GM18868 (cell line): Measurements from ENCODE around the gene KANK2.
"Not testable (repeated sequence)": the region's sequence is repeated elsewhere in the genome, so short reads cannot be mapped to it uniquely, and the experiment has no call there.

ENCODE experiments used
- ATAC-seq: cut with Tn5 transposase; IDR thresholded peaks from one replicate; pipeline ENCODE4 v1.9.1; 2021; ENCODE audit warnings: mild to moderate bottlenecking, moderate library complexity; ENCODE audit not compliant: unreplicated experiment

Gene KANK2

DNA sequence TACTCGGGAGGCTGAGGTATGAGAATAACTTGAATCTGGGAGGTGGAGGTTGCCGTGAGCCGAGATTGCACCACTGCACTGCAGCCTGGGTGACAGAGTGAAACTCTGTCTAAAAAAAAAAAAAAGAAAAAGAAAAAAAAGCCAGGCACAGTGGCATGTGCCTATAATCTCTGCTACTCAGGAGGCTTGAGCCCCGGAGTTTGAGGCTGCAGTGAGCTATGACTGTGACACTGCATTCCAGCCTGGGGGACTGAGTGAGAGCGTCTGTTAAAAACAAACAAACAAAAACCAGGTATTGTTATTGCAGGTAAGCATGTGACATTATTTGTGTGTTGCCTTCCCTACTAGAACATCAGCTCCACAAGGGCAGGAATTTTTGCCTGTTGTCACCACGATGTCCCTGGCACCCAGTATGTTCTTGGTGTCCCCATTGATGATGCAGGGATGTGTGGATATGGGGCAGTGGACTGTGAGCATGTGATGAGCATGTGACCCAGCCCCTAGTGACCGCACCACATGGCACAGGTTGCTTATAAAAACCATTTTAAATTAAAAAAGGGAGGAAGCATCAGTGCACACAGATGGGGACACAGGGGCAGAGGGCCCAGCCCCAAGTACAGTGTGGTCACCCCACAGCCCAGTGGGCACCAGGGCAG, 1.6 kb upstream of the KANK2 start:
- no peak for ATAC-seq

DNA sequence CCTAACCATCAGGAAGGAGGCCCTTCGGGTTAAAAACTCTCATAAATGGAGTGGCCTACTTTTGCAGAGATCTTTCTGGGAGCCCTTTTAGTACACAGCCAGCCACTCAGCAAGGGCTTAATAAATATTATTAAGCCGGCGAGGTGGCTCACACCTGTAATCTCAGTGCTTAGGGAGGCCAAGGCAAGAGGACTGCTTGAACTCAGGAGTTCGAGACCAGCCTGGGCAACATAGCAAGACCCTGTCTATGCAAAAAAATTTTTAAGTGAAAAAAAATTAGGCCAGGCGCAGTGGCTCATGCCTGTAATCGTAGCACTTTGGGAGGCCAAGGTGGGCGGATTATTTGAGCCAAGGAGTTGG, 810 bp upstream of the KANK2 start:
- no peak for ATAC-seq

DNA sequence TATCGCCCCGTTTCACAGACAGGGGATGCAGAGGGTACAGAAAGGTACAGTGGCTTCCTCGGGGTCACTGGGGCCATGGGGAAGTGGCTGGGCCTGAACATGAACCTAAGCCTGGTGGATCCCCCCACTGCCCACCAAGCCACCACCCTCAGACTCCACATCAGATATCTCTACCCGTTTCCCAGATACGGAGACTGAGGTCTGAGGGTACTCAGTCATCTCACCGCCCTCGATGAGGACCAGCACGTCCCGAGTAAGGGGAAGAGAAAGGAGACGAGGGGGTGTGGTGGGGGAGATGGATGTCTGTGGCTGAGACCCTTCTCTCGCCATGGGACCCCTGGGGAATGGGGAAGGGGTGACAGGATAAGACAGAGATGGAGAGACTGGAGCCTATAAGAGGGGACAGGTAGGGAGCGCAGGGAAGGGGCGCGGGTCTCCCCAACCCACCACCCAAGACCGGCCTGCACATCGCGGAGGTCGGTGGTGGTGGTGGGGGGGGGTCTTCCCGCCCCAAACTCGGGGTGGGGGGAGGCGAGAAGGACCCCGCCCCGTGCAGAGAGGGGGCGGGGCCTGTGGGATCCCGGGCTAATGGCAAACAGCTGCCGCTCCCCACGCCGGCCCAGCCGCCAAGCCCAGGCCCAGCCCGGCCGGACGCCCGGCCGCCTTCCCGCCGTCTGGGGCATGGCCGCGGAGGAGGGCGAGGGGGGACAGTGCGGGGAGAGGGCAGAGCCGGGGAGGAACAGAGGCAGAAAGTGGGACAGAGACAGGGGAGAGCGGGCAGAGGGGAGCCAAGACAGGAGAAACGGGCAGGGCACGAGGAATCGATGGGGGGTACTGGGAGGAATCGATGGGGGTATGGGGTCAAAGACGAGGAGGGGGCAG, 698 bp downstream of the KANK2 start:
- no peak for ATAC-seq

DNA sequence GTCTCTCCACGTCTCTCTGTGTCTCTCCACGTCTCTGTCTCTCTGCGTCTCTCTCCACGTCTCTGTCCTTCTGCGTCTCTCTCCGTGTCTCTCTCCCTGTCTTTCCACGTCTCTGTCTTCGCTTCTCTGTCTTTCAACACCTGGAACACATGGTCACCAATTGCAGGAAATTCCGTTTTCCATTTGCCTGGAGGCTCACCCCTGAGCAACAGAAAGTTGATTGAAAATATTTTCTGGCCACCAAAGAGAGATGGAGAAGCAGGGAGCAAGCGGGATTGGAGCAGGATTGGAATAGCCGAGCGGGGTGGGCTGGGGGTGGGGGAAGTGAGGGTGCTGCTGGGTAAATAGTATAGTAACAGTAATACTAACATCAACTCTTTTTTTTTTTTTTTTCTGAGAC, 1.7 kb downstream of the KANK2 start:
- ATAC-seq: no peak

DNA sequence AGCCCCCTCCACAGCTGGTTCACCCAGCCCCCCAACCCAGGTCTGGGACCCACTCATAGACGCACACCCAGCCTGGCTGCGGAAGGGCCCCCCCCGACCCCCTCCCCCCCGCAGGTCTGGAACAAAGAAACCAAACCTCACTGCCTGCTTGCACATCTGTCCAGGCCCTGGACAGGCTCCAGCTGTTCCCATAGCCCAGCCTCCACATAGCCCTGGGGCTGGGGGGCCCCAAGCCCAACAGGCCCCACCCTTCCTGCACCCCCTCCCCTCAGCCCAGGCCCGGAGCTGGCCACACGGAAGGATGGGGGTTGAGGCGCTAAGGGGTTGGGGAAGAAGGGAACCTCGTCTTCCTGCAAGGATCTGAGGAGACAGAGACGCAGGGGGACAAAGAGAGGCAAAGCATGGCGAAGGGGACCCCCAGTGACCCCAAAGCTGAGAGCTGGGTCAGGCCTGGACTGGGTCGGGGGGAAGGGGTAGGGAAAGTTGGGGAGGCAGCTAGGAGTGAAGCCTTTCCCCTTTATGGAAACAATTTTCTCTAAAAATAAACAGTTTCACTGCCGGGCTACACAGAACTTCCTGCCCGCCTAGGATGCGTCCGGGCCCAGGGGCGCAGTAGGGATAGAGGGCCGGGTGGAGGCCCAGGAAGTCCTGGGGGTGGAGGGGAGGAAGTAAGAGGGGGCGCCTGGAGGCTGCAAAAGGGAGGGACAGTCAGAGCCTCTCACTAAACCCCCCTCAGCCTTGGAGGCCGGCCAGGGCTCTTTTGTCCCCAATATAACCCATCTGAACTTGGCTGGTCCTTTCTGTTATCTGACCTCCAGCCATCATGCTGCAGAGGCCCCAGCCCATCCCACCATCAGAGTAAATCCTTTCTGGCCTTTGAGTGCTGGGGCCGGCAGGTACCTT, 2.4 kb downstream of the KANK2 start:
- ATAC-seq: no peak

DNA sequence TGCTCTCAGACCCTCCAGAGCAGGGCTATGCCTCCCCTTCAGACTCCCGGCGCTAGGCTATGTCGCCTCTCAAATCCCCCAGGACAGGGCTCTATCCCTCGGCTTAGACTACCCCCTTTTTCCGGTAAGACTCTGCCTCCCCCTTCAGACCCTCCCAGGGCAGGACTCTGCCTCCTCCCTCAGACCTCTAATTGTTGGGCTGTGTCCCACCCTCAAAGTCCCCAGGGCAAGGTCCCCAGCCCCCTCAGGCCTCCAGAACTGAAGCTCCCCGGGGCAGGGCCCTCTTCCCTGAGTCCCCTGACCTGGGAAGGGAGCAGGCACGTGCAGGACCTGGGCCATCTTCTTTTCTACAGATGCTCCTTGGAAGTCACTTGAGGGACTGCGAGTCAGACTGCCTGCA, 3.2 kb downstream of the KANK2 start:
- ATAC-seq: no peak

DNA sequence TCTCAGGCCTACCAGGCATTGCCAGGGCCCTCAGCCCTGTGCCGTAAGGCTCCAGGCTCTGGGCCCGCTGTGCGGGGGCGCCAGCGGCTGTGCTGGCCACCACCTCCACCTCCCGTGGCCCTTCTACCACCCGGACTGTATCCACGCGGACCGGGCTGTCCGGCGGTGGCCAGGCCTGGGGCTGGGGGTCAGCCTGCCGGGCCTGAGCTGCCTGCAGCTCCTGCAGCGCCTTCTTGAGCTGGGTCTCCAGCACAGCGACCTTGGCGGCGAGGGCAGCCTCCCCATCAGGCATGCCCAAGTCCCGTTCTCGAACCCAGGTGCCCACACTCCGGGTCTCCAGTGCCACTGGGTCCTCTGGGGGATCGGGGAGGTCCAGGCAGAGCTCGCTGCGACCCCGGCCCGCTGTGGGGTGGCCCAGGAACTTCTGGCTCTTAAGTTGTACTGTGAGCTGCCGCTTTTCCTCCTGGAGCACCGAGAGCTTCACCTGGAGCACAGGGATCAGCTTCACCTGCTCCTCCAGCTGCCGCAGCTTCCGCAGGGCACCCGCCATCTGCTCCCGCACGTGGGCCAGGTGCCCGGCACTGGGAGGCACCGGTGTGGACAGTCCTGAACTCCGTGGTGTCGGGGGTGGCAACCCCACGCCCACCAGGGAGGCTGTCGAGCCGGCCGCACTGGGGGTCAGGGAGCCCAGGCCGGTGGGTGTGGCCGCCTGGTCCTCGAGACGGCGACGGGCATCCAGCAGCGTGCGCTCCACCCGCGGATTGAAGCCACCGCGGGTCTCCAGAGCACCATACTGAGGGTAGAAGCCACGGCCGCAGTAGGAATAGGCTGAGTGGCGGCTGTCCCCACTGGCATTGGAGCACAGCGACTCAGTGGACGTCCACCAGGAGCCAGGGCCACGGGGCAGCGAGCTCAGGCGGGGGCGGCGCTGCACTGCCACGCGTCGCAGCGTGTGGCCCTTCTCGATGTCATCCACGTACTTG, 4.1 kb downstream of the KANK2 start:
- ATAC-seq: no peak

DNA sequence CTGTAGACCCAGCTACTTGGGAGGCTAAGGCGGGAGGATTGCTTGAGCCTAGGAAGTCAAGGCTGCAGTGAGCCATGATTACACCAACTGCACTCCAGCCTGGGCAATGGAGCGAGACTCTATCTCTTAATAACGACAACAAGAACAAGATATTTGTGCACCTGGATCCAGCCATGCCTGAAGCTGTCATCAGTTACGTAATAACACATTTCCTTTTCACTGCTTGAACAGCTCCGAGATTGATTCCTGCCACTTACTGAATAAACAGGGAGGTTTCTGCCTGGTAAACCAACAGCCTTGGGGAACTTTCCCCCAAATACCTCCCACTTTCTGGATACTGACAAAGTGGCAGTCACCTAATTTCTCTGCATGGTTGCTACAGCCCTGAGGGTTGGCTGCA, 5.4 kb downstream of the KANK2 start:
- ATAC-seq: no peak

DNA sequence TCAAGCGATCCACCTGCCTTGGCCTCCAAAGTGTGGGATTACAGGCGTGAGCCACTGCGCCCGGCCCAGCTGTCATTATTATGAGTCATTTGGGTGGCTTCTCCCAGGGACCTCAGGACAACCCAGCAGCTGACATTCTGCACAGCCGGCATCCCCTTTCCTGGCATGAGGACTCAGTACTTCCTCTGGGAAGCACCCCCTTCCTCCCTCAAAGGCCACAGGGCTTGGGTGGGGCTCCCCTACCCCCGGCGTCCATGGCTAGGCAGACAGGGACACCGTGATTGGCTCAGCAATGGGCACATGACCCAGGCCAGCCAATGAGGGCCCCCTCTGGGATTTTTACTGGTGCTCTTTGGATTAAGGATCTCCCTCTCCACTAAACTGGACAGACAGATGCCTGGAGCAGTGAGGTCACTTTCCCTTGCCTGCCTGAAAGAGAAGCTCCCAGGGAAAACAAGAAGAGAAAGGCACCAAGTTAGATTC, 6.0 kb downstream of the KANK2 start:
- ATAC-seq: no peak

DNA sequence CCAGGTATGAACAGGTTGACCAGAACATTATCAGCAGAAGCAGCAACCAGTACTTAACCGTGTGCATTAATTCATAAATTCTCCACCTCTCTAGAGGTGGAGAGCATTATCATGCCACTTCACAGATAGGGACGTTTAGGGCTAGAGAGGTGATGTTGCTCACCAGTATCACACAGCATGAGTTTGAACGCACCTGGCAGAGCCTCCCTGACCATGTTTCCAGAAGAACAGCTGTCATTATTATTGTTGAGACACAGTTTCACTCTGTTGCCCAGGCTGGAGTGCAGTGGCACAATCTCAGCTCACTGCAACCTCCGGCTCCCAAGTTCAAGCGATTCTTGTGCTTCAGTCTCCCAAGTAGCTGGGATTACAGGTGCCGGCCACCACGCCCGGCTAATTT, 6.8 kb downstream of the KANK2 start:
- ATAC-seq: no peak

DNA sequence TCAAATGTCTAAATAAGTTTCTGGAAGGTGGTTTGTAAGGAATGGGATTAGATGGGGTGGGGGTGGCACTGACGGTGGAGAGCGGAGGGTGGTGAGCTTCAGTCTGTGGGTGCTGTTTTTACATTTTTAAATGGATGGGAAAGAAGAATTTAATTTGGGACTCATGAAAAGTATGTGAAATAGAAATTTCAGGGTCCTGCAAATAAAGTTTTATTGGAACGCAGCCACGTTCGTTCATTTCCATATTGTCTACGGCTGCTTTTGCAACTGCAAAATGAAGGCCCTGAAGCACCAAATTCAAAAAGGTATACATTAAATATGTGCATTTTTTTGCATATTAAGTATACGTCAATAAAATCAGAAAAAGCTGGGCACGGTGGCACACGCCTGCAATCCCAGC, 9.9 kb downstream of the KANK2 start:
- ATAC-seq: no peak

DNA sequence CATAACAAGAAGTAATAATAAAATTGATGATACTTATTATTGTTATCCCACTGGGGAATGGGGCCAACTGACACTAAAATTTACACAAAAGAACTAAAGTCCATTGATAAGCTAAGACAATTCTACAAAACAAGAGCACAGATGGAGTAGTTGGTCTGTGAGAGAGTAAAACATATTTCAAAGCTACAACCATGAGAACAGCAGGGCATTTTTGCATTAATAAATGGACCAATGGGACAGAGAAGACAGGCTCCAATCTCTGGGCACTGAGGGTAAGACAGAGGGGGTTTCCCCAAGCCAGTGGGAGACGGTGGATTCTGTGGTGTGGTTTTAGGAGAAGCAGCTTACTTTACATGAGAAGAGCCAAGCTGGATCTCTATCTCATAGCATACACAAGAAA, 14.4 kb downstream of the KANK2 start:
- ATAC-seq: no peak

DNA sequence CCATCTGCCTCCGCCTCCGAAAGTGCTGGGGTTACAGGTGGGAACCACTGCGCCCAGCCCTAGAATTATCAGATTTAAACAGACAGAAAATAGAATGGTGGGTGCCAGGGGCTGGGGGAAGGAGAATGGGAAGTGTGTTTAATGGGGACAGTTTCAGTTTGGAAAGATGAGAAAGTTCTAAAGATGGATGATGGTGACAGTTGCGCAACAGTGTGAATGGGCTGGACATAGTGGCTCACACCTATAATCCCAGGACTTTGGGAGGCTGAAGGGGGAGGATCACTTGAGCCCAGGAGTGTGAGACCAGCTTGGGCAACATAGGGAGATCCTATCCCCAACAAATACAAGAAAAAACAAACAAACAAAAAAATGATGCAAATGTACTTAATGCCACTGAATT, 15.9 kb downstream of the KANK2 start:
- no peak for ATAC-seq

DNA sequence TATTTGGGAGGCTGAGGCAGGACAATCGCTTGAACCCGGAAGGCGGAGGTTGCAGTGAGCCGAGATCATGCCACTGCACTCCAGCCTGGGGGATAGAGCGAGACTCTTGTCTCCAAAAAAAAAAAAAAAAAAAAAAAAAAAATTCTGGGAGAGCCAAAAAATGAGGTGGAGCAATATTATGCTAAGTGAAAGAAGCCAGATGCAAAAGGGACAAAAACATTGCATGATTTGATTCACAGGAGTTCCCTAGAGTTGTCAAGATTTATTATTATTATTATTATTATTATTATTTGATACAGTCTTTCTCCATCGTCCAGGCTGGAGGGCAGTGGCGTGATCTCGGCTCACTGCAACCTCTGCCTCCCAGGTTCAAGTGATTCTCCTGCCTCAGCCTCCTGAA, 16.4 kb downstream of the KANK2 start:
- not testable (repeated sequence) for ATAC-seq

DNA sequence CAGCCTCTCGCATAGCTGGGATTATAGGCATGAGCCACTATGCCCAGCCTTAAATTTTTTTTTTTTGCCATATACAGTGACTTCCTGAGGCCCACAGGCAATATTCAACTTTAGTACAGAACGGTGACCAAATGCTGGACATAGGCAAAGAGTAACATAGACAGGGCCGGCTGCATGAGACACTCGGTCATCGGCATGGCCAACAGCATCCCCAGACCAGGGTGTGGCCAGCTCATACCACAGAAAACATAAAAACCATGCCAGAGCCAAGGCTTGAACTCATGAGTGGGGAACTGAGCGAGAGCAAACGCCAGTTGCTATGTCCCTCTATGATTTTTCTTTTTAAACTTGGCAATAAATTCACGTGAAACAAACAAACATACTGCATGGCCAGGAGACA, 17.0 kb downstream of the KANK2 start:
- ATAC-seq: no peak

DNA sequence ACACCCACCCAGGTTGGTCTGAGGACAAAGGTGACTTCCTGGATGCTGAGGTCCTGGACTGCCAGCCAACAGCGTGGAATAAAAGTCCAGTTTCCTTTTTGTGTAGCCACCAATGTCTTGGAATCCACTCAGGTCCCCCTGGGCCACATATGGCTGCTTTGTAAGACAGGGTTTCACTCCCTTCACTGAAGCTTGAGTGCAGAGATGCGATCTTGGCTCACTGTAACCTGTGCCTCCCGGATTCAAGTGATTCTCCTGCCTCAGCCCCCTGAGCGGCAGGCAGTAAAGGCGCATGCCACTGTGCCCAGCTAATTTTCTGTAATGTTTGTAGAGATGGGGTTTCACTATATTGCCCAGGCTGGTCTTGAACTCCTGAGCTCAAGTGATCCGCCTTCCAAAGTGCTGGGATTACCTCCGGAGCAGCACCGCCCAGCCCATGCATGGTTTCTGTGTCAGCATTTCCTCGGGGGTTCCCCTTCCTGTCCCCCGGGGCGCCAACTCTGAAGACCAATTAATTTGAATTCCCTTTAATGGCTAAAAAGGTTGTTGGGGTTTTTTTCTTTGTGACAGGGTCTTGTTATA, 17.5 kb downstream of the KANK2 start:
- no peak for ATAC-seq

DNA sequence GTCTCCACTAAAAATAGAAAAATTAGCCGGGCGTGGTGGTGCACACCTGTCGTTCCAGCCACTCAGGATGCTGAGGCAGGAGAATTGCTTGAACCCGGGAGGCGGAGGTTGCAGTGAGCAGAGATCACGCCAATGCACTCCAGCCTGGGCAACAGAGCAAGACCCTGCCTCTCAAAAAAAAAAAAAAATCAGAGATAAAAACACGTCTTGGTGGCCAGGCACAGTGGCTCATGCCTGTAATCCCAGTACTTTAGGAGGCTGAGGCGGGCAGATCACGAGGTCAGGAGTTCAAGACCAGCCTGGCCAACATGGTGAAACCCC, 18.2 kb downstream of the KANK2 start:
- ATAC-seq: not testable (repeated sequence)

DNA sequence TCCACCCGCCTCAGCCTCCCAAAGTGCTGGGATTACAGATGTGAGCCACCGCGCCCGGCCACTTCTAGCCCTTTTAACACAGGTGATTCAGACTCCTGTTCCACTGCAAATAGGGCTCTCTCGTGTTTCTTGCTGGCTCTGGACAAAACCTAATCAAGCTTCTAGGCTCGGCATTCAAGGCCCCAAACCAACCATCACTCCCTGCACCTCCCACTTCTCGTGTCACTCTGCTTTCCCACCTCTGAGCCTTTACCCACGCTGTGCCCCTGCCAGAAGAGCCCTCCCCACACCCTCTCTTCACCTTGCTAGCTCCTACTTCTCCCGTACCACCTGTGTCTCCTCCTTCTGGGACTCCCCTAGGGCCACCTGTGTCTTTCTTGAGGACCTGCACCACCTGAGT, 19.8 kb downstream of the KANK2 start:
- no peak for ATAC-seq

DNA sequence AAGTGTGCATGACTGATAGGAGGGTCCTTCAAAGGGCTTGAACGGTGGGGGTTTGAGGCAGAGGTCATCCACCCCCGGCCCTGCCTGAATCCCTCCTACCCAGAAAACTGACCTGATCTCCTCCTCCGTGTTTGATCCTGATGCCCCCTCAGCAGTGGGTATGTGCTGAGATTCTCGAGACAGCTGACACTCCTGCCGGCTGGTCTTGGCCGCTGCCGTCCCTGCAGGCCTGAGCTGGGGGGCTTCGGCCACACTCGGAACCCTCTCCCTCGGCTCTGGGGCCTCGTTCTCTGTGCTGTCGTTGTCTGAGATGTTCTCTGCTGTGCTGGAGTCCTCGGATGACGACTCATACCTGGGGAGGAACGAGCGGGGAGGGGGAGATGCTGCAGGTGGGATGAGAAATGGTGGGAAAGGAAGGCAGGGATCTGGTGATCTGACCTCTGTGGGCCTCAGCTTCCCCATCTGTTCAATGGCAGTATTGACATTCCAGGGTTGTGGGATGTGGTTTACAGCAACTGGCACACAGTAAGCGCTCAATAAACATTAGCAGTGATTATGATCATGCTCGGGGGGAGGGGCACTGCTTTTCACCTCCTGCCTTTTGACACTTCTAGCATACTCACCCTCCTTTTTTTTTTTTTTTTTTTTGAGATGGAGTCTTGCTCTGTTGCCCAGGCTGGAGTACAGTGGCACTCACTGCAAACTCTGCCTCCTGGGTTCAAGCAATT, 20.7 kb downstream of the KANK2 start:
- ATAC-seq: no peak
